Measurements from ENCODE around the gene TDRD6. TPM values are rescaled to one million over a fixed set of nuclear protein-coding genes. Genes with fewer than 3 reads are reported as not detected.

Gene TDRD6
- total RNA-seq, 2 experiments from 2014 or later: not detected

GRCh38 chr6:46667377-46667776, 20.3 kb upstream of the TDRD6 start:
- ATAC-seq (no peak), DNase-seq (no peak)
- Mint-ChIP-seq H3K27me3 (no peaks in the 10 kb centered on the region), H3K27ac (no peak overlapping the region), H3K4me3 (no peak overlapping the region), H3K4me1 (ENCODE audit: low read depth) (no peaks in the 10 kb centered on the region), H3K36me3 (ENCODE audit: low read depth) (no peaks in the 10 kb centered on the region), H3K9me3 (no peaks in the 10 kb centered on the region)
- POLR2A ChIA-PET: no interaction called here
- intact Hi-C loops (cut with micrococcal nuclease): no loop called here
- CTCF ChIA-PET: no interaction called here
- TF ChIP-seq CTCF (IDR thresholded peaks at IDR 0.05): no peak

- CTCF ChIA-PET: no interaction called here
- no peaks in the 10 kb centered on the region for H3K4me1 Mint-ChIP-seq (ENCODE audit: low read depth)
- POLR2A ChIA-PET: no interaction called here
Measured at GRCh38 chr6:46674410-46674809, 13.3 kb upstream of the TDRD6 start.

GRCh38 chr6:46676604-46677313, 10.9 kb upstream of the TDRD6 start:
- DNase-seq (no peak), ATAC-seq (no peak)
- no peaks in the 10 kb centered on the region for H3K9me3 Mint-ChIP-seq
- H3K27me3 Mint-ChIP-seq: peaks cover 8% of the 10 kb centered on the region
- intact Hi-C loops (cut with micrococcal nuclease): no loop called here
- POLR2A ChIA-PET: no interaction called here
- H3K27ac Mint-ChIP-seq: no peak overlapping the region
- H3K4me3 Mint-ChIP-seq: no peak overlapping the region
- no peak for TF ChIP-seq CTCF (IDR thresholded peaks at IDR 0.05)
- CTCF ChIA-PET: interaction anchor here (1.1 kb wide), 1 partner anchor 36 kb away, joined by 3 read pairs; no protein-coding TSS in a partner anchor
- no peaks in the 10 kb centered on the region for H3K36me3 Mint-ChIP-seq (ENCODE audit: low read depth)
- no peaks in the 10 kb centered on the region for H3K4me1 Mint-ChIP-seq (ENCODE audit: low read depth)

More at GRCh38 chr6:46674410-46674809, 13.3 kb upstream of the TDRD6 start:
- no peak overlapping the region for H3K4me3 Mint-ChIP-seq
- no peak for DNase-seq
- H3K36me3 Mint-ChIP-seq (ENCODE audit: low read depth): no peaks in the 10 kb centered on the region
- no peaks in the 10 kb centered on the region for H3K9me3 Mint-ChIP-seq
- ATAC-seq: no peak
- peaks cover 3% of the 10 kb centered on the region for H3K27me3 Mint-ChIP-seq
- no peak for TF ChIP-seq CTCF (IDR thresholded peaks at IDR 0.05)
- H3K27ac Mint-ChIP-seq: no peak overlapping the region
- intact Hi-C loops (cut with micrococcal nuclease): no loop called here

GRCh38 chr6:46677314-46677654, 10.4 kb upstream of the TDRD6 start:
- Mint-ChIP-seq H3K9me3 (no peaks in the 10 kb centered on the region), H3K36me3 (ENCODE audit: low read depth) (no peaks in the 10 kb centered on the region), H3K27me3 (peaks cover 8% of the 10 kb centered on the region), H3K4me3 (no peak overlapping the region), H3K27ac (no peak overlapping the region), H3K4me1 (ENCODE audit: low read depth) (no peaks in the 10 kb centered on the region)
- intact Hi-C loops (cut with micrococcal nuclease): no loop called here
- POLR2A ChIA-PET: no interaction called here
- ATAC-seq: no peak
- TF ChIP-seq CTCF (IDR thresholded peaks at IDR 0.05): peak; percentile 8
- DNase-seq: no peak
- CTCF ChIA-PET: interaction anchor here (1.1 kb wide), 1 partner anchor 36 kb away, joined by 3 read pairs; no protein-coding TSS in a partner anchor

- CTCF ChIA-PET: no interaction called here
- Mint-ChIP-seq H3K27ac (no peak overlapping the region), H3K36me3 (ENCODE audit: low read depth) (no peaks in the 10 kb centered on the region), H3K4me3 (no peak overlapping the region), H3K4me1 (ENCODE audit: low read depth) (no peaks in the 10 kb centered on the region), H3K27me3 (peaks cover 5% of the 10 kb centered on the region), H3K9me3 (no peaks in the 10 kb centered on the region)
- TF ChIP-seq CTCF (IDR thresholded peaks at IDR 0.05): no peak
- POLR2A ChIA-PET: no interaction called here
- ATAC-seq (no peak), DNase-seq (no peak)
- intact Hi-C loops (cut with micrococcal nuclease): no loop called here
Measured at GRCh38 chr6:46684771-46685170, 2.9 kb upstream of the TDRD6 start.
